ENCODE measurements around the gene OVCA2. TPM values are rescaled to one million over a fixed set of nuclear protein-coding genes. Genes with fewer than 3 reads are reported as not detected.

OVCA2 gene
- total RNA-seq, 2 experiments from 2014 or later, result 34.9 to 40.1 TPM

DNA sequence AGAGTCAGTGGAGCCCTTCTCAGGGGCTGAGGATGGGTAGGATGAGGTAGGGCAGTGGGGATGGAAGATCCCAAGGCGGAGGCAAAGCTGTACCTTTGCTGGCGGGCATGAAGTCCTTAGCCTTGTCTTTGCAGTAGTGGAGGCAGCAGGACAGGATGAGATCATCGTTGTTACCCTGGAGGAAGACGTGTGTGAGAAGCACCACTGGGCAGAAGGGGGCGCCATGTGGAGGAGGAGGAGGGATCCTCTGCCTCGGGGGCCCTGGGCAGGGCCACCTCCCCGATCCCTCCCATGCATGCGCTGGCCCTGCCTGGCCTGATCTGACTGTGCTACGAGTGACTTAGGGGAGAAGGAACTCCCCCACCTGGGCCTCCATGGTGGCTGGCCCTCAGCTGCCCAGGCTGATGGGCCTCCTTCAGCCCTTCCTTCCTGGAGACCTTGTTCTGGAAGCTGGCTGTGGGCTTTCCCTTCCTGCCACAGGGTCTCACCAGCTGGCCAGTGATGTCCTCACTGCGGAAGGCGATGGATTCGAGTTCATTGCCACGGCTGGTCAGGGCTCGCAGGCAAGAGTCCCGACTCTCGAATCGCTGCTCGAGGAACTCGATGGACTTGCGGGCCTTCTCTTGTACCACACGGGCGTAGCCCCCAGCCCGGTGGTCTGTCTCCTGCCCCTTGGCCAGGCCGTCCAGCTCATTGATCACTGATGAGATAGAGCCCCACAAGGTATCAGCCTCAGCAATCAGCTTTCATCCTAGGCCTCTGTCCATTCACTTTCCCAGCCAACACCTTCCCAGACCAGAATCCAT lies 23.4 kb downstream of the OVCA2 start:
- H3K27ac Mint-ChIP-seq, result peak overlapping the region; percentile 79
- CTCF ChIA-PET, result interaction anchor here (0.6 to 4.2 kb wide), 18 partner anchors 10 to 218 kb away, joined by 3 to 37 read pairs (median 4); partner anchors contain the start of gene HIC1
- H3K4me1 Mint-ChIP-seq (ENCODE audit: low read depth), result peaks cover 82% of the 10 kb centered on the region
- H3K27me3 Mint-ChIP-seq (ENCODE audit: low read depth), result no peaks in the 10 kb centered on the region
- H3K4me3 Mint-ChIP-seq, result no peak overlapping the region
- peaks cover 86% of the 10 kb centered on the region for H3K36me3 Mint-ChIP-seq (ENCODE audit: low read depth)
- DNase-seq (peak; percentile 84), ATAC-seq (peak; percentile 65)
- POLR2A ChIA-PET, result interaction anchor here (1.0 to 1.4 kb wide), 3 partner anchors 17 to 25 kb away, joined by 3 to 7 read pairs (median 4); no protein-coding TSS in a partner anchor
- no peaks in the 10 kb centered on the region for H3K9me3 Mint-ChIP-seq (ENCODE audit: insufficient read depth)

DNA sequence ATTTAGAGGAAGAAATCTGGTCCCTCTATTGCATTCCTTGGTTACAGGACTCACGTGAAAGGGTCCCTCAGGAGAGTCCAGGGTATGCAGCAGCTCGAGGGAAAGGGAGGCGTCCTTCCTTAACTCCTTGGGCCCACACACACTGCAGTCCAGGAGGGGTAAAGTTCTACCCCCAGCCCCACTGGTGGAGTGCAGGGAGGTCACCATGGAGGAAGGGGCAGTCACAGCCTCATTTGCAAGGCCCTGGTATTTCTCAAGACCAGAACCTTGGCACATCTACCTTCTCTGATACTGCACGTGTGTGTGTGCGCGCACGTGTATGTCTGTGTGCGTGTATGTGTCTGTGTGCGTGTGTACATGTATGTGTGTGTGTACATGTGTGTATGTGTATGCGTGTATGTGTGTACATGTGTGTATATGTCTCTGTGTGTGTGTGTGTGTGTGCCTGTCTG lies 24.2 kb downstream of the OVCA2 start:
- POLR2A ChIA-PET, result interaction anchor here (1.2 kb wide), 1 partner anchor 22 kb away, joined by 7 read pairs; no protein-coding TSS in a partner anchor
- Mint-ChIP-seq H3K36me3 (ENCODE audit: low read depth) (peaks cover 82% of the 10 kb centered on the region), H3K4me1 (ENCODE audit: low read depth) (peaks cover 82% of the 10 kb centered on the region)

DNA sequence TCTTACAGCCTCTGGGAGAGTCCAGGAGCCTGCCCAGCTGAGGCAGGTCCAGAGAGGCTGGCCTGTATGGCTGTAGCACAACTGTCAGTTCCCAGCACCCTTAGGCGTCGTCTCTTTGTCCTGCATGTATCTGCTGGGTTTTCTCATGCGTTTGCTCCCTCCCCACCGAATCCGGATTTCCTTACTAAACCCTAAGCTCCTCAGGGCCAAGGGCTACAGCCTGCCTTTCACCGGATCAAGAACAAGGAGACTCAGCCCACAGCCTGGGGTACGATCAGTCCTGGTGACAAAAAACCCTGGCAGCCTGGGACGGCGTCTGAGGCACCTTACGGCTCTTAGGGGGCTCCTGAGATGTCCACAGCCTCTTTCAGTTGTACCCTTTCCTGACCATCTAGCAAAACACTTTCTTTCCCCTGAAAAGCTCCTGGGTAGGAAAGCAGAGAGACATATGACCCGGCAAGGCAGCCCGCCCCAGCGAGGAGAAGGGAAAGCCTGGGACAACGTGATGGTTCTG lies 25.3 kb downstream of the OVCA2 start:
- DNase-seq, result no peak
- no peaks in the 10 kb centered on the region for H3K9me3 Mint-ChIP-seq (ENCODE audit: insufficient read depth)
- H3K36me3 Mint-ChIP-seq (ENCODE audit: low read depth), result peaks cover 84% of the 10 kb centered on the region
- H3K27me3 Mint-ChIP-seq (ENCODE audit: low read depth), result no peaks in the 10 kb centered on the region
- ChIA-PET CTCF (interaction anchor here (1.0 to 4.2 kb wide), 4 partner anchors 12 to 178 kb away, joined by 3 to 26 read pairs (median 5); partner anchors contain the start of gene HIC1), POLR2A (interaction anchor here (0.7 to 1.4 kb wide), 2 partner anchors 10 to 77 kb away, joined by 3 to 7 read pairs; no protein-coding TSS in a partner anchor)
- H3K4me1 Mint-ChIP-seq (ENCODE audit: low read depth), result peaks cover 81% of the 10 kb centered on the region
- peak overlapping the region; percentile 20 for H3K27ac Mint-ChIP-seq
- ATAC-seq, result no peak
- no peak overlapping the region for H3K4me3 Mint-ChIP-seq

More for the DNA sequence above, 24.2 kb downstream of the OVCA2 start:
- Mint-ChIP-seq H3K27me3 (ENCODE audit: low read depth) (no peaks in the 10 kb centered on the region), H3K9me3 (ENCODE audit: insufficient read depth) (no peaks in the 10 kb centered on the region), H3K4me3 (no peak overlapping the region), H3K27ac (peak overlapping the region; percentile 48)
- DNase-seq, result no peak
- CTCF ChIA-PET, result interaction anchor here (0.6 to 4.2 kb wide), 11 partner anchors 11 to 217 kb away, joined by 3 to 37 read pairs (median 3); partner anchors contain the start of gene HIC1
- no peak for ATAC-seq

DNA sequence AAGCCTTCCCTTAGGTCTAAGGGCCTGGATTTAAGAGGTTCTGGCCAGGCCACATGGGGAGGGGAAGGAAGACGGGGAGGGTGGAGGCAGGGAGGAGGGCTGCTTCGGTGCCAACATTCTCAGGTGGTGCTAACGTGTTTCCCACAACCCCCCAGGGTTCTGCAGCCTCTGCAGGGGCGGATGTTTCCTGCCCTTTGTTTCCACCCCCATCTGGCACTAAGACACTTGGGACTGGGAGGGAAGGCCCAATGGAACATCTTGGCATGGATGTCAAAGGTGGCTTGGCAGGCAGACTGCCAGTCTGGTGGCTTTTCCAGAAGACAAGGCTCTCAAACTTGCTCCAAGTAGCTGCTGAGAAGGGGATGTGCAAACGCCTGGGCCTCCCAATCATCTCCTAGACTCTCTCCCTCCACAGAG lies 25.8 kb downstream of the OVCA2 start:
- DNase-seq, result no peak
- ChIA-PET CTCF (interaction anchor here (0.9 to 4.6 kb wide), 10 partner anchors 10 to 215 kb away, joined by 3 to 47 read pairs (median 4); partner anchors contain the start of gene HIC1), POLR2A (interaction anchor here (1.3 to 1.4 kb wide), 2 partner anchors 11 to 22 kb away, joined by 7 to 13 read pairs; no protein-coding TSS in a partner anchor)
- Mint-ChIP-seq H3K9me3 (ENCODE audit: insufficient read depth) (no peaks in the 10 kb centered on the region), H3K4me1 (ENCODE audit: low read depth) (peaks cover 76% of the 10 kb centered on the region), H3K27ac (peak overlapping the region; percentile 51), H3K27me3 (ENCODE audit: low read depth) (no peaks in the 10 kb centered on the region), H3K36me3 (ENCODE audit: low read depth) (peaks cover 84% of the 10 kb centered on the region), H3K4me3 (no peak overlapping the region)
- no peak for ATAC-seq

DNA sequence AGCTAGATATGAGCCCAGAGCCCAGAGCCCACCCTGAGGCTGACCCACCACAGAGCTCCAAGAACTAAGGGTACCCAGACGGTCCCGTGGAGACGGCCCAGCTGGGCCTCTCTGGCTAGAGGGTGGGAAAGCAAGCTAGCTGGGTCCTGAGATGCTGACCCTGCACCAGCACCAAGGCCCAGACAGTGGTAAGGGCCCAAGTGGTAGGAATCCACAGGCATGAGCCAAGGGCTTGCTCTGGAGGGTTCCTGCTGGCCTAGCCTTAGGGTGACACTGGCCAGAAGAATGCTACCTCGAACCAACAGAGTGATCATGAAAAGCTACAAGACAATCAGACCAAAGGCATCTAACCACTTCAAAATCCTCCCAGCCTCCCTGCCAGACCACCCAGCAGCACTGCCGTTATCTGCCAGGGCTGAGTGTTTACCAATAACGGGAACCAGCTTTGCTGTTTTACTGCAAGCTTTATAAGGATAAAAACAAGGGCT lies 26.3 kb downstream of the OVCA2 start:
- ATAC-seq, result no peak
- H3K27me3 Mint-ChIP-seq (ENCODE audit: low read depth), result no peaks in the 10 kb centered on the region
- peaks cover 74% of the 10 kb centered on the region for H3K4me1 Mint-ChIP-seq (ENCODE audit: low read depth)
- ChIA-PET POLR2A (interaction anchor here (1.3 to 1.4 kb wide), 2 partner anchors 11 to 22 kb away, joined by 7 to 13 read pairs; no protein-coding TSS in a partner anchor), CTCF (interaction anchor here (0.9 to 4.6 kb wide), 9 partner anchors 10 to 335 kb away, joined by 3 to 47 read pairs (median 3); partner anchors contain the start of gene HIC1)
- DNase-seq, result no peak
- no peak overlapping the region for H3K4me3 Mint-ChIP-seq
- peak overlapping the region; percentile 84 for H3K27ac Mint-ChIP-seq
- H3K9me3 Mint-ChIP-seq (ENCODE audit: insufficient read depth), result no peaks in the 10 kb centered on the region
- peaks cover 82% of the 10 kb centered on the region for H3K36me3 Mint-ChIP-seq (ENCODE audit: low read depth)

DNA sequence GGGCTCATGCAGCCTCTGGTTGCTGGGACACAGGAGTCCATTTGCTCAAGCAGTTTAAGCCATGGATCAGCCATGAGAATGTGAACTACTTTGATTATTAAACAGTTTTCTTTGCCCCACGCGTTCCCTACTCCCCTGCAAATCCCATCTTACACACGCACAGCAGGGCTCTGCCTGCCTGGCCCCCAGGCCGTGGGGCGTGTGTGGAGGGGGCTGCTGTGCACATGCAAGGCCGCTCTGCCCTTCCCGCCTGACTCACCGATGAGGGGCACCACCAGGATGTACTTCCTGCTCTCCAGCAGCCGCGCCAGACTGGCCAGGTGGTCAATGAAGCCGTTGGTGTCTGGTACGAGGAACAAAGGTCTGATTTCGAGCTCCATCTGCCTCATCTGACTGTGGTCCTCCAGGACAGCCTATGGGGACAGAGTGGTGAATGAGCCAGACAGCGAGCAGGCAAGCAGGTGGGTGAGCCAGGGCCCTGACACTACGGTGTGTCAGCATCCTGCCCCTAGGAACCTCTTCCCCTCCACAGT lies 26.8 kb downstream of the OVCA2 start:
- Mint-ChIP-seq H3K4me1 (ENCODE audit: low read depth) (peaks cover 68% of the 10 kb centered on the region), H3K4me3 (peak overlapping the region; percentile 32), H3K9me3 (ENCODE audit: insufficient read depth) (no peaks in the 10 kb centered on the region), H3K27ac (peak overlapping the region; percentile 84), H3K27me3 (ENCODE audit: low read depth) (no peaks in the 10 kb centered on the region), H3K36me3 (ENCODE audit: low read depth) (peaks cover 78% of the 10 kb centered on the region)
- no peak for ATAC-seq
- POLR2A ChIA-PET, result interaction anchor here (1.2 to 1.4 kb wide), 3 partner anchors 12 to 176 kb away, joined by 4 to 13 read pairs (median 7); no protein-coding TSS in a partner anchor
- CTCF ChIA-PET, result interaction anchor here (0.9 to 4.6 kb wide), 11 partner anchors 11 to 334 kb away, joined by 3 to 47 read pairs (median 3); partner anchors contain the start of gene HIC1
- no peak for DNase-seq

DNA sequence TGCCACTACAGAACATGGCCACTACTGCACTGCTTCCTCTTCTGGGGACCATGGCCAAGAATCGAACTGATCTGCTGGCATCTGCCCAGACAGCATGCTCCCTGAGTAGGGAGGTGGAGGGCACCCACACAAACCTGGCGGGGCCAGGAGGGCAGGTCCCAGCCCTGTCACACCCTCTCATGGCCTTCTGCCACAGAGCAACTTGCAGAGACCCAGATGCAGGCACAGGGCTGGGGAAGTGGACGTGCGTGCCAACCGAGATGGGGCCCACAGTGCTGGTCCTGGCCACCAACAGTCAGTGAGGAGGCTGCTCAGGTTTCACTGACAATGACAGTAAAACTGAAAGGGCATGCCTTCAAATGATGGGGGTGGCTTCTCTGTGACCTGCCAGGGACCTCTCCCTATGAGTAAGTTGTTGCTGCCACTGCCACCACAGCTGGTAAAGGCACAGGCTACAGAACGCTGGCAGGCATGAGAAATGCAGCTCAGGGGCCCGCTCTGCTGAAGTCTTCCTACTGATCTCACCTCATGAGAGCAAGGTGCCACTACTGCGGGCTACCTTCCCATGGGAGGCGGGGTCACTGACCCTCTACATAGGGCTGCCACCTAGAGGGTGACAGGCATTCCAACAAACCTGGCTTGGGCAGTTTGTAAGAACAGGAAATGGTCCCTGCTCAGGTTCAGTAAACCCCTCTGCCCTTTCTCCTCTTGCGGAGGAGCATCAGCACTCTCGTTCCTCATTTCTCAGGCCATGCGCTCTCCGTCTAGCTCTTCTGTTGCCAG lies 28.6 kb downstream of the OVCA2 start:
- peak; percentile 78 for DNase-seq
- CTCF ChIA-PET, result interaction anchor here (1.2 to 4.6 kb wide), 6 partner anchors 12 to 211 kb away, joined by 3 to 47 read pairs (median 10); partner anchors contain the start of gene HIC1
- ATAC-seq, result peak; percentile 82
- Mint-ChIP-seq H3K27ac (peak overlapping the region; percentile 84), H3K36me3 (ENCODE audit: low read depth) (peaks cover 71% of the 10 kb centered on the region), H3K4me3 (peak overlapping the region; percentile 16), H3K9me3 (ENCODE audit: insufficient read depth) (no peaks in the 10 kb centered on the region), H3K27me3 (ENCODE audit: low read depth) (no peaks in the 10 kb centered on the region), H3K4me1 (ENCODE audit: low read depth) (peaks cover 67% of the 10 kb centered on the region)
- POLR2A ChIA-PET, result interaction anchor here (0.8 to 2.2 kb wide), 3 partner anchors 16 to 322 kb away, joined by 3 to 8 read pairs (median 3); no protein-coding TSS in a partner anchor

DNA sequence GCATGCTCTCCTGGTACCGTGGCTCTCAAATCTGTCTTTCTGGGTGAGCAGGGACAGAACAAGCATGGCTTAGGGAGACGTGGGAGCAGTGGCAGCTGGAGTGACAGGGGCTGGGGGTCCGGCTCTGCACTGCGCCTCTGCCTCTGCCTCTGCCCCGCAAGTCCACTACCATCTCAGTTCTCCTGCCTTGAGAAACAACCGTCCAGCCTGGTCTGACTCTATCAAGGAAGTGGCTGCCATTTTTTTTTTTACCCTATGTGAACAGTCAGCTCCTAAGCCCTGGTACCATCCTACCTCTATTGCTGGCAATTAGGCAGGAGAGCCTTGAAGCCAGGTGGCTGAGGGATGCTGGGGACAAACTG lies 29.2 kb downstream of the OVCA2 start:
- Mint-ChIP-seq H3K36me3 (ENCODE audit: low read depth) (peaks cover 67% of the 10 kb centered on the region), H3K27me3 (ENCODE audit: low read depth) (no peaks in the 10 kb centered on the region)

DNA sequence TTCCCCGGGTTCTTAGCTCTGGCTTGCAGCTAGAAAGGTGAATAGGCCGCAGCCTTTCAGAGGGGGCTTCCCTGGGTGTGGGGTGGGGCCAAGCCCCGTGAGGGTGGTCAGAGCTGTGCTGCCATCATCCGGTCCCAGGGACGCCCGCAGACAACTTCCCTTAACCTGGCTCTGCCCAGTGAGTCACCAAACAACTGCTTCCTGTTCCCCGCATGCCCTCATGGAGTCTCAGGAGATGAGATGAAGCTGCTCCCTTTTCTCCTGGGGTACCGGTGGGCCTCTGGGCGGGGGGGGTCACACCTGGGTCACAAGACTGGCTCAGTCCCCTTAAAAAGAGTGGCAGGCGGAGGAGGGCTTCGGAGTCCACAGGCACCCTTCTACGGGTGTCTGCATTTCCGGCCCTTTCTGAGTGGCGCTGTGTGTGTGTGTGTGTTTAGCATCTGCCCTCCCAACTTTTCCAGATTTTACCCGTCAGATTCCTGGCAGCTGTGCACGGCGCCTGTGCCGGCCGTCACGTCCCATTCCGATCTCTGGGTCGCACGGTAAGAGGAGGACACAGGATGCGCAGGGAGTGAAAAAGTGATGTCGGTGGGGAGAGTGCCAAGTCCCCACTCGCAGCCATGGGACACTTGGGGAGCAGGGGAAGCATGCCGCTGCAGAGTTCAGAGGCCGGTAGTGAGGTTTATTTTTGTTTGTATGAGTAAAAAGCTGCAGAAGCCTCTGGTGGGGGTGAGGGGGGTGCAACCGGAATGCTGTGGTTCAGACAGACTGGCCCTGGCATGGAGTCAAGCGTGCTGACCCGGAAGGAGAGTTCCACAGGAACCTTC lies 29.8 kb downstream of the OVCA2 start:
- Mint-ChIP-seq H3K4me3 (no peak overlapping the region), H3K4me1 (ENCODE audit: low read depth) (peaks cover 74% of the 10 kb centered on the region), H3K9me3 (ENCODE audit: insufficient read depth) (no peaks in the 10 kb centered on the region), H3K36me3 (ENCODE audit: low read depth) (peaks cover 68% of the 10 kb centered on the region), H3K27me3 (ENCODE audit: low read depth) (no peaks in the 10 kb centered on the region), H3K27ac (peak overlapping the region; percentile 15)
- DNase-seq (no peak), ATAC-seq (no peak)
- CTCF ChIA-PET, result interaction anchor here (1.0 to 4.6 kb wide), 5 partner anchors 10 to 173 kb away, joined by 3 to 47 read pairs (median 5); no protein-coding TSS in a partner anchor
- POLR2A ChIA-PET, result interaction anchor here (0.8 to 2.2 kb wide), 4 partner anchors 12 to 24 kb away, joined by 3 to 8 read pairs (median 4); partner anchors contain the start of gene HIC1

More for the DNA sequence above, 29.2 kb downstream of the OVCA2 start:
- peak overlapping the region; percentile 59 for H3K27ac Mint-ChIP-seq
- POLR2A ChIA-PET, result interaction anchor here (0.8 to 2.2 kb wide), 4 partner anchors 12 to 18 kb away, joined by 3 to 8 read pairs (median 4); partner anchors contain the start of gene HIC1
- CTCF ChIA-PET, result interaction anchor here (1.2 to 4.6 kb wide), 4 partner anchors 12 to 174 kb away, joined by 3 to 47 read pairs (median 9); no protein-coding TSS in a partner anchor
- no peak overlapping the region for H3K4me3 Mint-ChIP-seq
- H3K9me3 Mint-ChIP-seq (ENCODE audit: insufficient read depth), result no peaks in the 10 kb centered on the region
- H3K4me1 Mint-ChIP-seq (ENCODE audit: low read depth), result peaks cover 72% of the 10 kb centered on the region
- DNase-seq (no peak), ATAC-seq (no peak)

All from activated CD8-positive, alpha-beta T cell treated with anti-CD3 and anti-CD28 coated beads, Interleukin-2, amount 10 ng/mL, durations not matched to agents 7 days and 5 days (primary cell).